PFSK-1 (cell line): Measurements from ENCODE around the gene SLITRK2.

Experiments
- FOXP2 ChIP-seq: optimal IDR thresholded peaks from 2 replicates; pipeline ENCODE3; 2011; ENCODE audit warnings: borderline replicate concordance, control low read depth, inconsistent platforms; ENCODE audit not compliant: insufficient read depth; ENCODE audit errors: extremely low read length, extremely low read depth
- POLR2AphosphoS5 ChIP-seq: IDR thresholded peaks from 2 replicates; pipeline ENCODE4 v1.6.1; 2012; ENCODE audit warnings: low read depth, mild to moderate bottlenecking, control low read depth, low read length, moderate library complexity
- SIN3A ChIP-seq: IDR thresholded peaks from 2 replicates; pipeline ENCODE4 v1.6.1; 2012; ENCODE audit warnings: mild to moderate bottlenecking, low read length, moderate library complexity, borderline replicate concordance; ENCODE audit not compliant: insufficient read depth
- TAF1 ChIP-seq: IDR thresholded peaks from 2 replicates; pipeline ENCODE4 v1.6.1; 2012; ENCODE audit warnings: low read length, control low read depth, borderline replicate concordance; ENCODE audit not compliant: insufficient read depth
- TF ChIP-seq, protein P1 (sequence below), 2 experiments: IDR thresholded peaks; 2 replicates each; pipeline versions ENCODE4 v1.6.1 to v1.8.0; 2011 to 2012; ENCODE audit warnings: low read depth in 2 of 2, low read length in 2 of 2, control low read depth in 1 of 2, inconsistent platforms in 1 of 2, mild to moderate bottlenecking in 1 of 2, moderate library complexity in 1 of 2; ENCODE audit not compliant: insufficient read depth in 1 of 2

SLITRK2 gene

GRCh38 chrX:145843146-145843904, 25.7 kb downstream of the SLITRK2 start:
- no peak for TF ChIP-seq TAF1
- TF ChIP-seq POLR2AphosphoS5, result no peak
- TF ChIP-seq, protein P1, sequence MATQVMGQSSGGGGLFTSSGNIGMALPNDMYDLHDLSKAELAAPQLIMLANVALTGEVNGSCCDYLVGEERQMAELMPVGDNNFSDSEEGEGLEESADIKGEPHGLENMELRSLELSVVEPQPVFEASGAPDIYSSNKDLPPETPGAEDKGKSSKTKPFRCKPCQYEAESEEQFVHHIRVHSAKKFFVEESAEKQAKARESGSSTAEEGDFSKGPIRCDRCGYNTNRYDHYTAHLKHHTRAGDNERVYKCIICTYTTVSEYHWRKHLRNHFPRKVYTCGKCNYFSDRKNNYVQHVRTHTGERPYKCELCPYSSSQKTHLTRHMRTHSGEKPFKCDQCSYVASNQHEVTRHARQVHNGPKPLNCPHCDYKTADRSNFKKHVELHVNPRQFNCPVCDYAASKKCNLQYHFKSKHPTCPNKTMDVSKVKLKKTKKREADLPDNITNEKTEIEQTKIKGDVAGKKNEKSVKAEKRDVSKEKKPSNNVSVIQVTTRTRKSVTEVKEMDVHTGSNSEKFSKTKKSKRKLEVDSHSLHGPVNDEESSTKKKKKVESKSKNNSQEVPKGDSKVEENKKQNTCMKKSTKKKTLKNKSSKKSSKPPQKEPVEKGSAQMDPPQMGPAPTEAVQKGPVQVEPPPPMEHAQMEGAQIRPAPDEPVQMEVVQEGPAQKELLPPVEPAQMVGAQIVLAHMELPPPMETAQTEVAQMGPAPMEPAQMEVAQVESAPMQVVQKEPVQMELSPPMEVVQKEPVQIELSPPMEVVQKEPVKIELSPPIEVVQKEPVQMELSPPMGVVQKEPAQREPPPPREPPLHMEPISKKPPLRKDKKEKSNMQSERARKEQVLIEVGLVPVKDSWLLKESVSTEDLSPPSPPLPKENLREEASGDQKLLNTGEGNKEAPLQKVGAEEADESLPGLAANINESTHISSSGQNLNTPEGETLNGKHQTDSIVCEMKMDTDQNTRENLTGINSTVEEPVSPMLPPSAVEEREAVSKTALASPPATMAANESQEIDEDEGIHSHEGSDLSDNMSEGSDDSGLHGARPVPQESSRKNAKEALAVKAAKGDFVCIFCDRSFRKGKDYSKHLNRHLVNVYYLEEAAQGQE (IDR thresholded peaks at IDR 0.05; ENCODE audit: insufficient read depth in 1 of 2, low read depth in 2 of 2, low read length in 2 of 2), result no peak
- no peak for TF ChIP-seq FOXP2

DNA sequence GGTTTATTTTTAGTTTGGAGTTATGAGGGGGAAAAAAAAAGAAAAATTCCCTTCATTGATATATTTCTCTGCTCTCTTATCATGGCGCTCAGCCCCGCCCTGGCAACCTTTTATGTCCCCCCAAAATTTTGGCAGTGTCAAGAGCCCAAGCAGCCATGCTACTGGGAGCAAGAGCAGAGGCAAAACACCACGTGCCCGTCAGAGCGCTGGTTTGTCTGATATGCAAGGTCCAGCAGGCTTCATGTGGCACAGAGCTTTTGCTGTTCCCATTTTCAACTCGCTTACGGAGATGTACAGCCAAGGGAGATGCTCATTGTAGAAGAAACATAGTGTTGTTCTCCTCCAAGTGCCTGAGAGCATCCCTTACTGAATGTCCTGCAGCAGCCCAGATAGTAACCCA, 27.3 kb downstream of the SLITRK2 start:
- no peak for TF ChIP-seq FOXP2
- no peak for TF ChIP-seq SIN3A
- TF ChIP-seq TAF1, result no peak
- TF ChIP-seq POLR2AphosphoS5, result no peak
- TF ChIP-seq, protein P1 (IDR thresholded peaks at IDR 0.05; ENCODE audit: insufficient read depth in 1 of 2, low read depth in 2 of 2, low read length in 2 of 2), result no peak

GRCh38 chrX:145848448-145848847, 30.8 kb downstream of the SLITRK2 start:
- TF ChIP-seq SIN3A (no peak), FOXP2 (no peak), TAF1 (no peak), POLR2AphosphoS5 (no peak)
- TF ChIP-seq, protein P1 (IDR thresholded peaks at IDR 0.05; ENCODE audit: insufficient read depth in 1 of 2, low read depth in 2 of 2, low read length in 2 of 2), result no peak

DNA sequence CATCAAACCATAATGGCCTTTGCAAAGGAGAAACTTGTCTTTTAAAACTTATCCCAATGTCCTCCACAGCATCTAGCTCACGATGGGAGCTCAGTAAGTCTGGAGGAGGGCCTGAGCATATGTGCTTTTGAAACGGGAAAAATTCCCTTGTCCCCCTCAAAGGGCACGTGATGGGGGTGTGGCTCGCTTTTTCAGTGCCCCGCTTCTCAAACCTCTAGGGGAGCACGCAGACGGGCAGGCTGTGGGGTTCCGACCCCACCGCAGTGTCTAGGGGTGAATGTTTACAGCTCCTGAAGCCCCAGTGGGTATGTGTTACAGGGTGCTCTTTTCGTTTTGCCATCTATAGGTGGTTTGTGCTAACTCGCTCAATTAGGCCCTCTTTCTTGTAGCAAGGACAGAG, 31.2 kb downstream of the SLITRK2 start:
- TF ChIP-seq, protein P1 (IDR thresholded peaks at IDR 0.05; ENCODE audit: insufficient read depth in 1 of 2, low read depth in 2 of 2, low read length in 2 of 2), result no peak
- TF ChIP-seq TAF1 (no peak), FOXP2 (no peak), POLR2AphosphoS5 (no peak), SIN3A (no peak)
